ENCODE data around the gene RFX8.

DNA sequence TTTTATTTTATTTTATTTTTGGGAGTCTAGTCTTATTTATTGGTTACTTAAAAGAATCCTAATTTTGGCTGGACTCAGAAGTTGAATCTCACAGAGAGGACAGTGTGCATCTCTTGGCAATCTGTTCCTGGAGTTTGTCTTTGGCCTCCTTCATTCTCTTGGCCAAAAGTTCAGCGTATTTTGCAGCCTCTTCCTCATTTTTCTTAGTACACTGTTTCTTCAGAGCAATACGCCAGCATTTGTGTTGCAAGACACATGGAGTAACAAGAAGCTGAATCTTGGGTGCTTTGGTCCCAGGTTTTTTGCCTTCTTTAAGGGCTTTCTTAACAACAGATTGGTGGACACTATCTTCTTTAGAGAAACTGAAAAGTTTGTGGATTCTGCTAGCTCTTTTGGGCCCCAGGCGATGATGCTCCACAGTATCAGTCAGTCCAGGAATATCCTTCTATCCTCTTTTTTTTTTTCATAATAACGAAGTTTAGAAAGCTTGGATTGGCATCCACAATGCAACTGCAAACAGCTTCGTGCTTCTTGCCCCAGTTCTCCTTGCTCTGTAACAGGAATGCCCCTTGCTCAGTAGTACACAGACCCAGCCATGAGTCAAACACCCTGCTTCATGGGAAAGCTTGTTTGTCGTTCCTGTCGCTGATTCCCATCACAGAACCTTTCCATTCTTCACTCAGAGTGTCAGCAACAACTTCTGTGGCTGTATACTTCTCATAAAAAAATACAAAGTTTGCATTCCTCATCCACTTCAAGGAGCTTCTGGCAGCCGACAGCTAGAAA is 34.8 kb upstream of the RFX8 start:
- TF ChIP-seq, protein P1, sequence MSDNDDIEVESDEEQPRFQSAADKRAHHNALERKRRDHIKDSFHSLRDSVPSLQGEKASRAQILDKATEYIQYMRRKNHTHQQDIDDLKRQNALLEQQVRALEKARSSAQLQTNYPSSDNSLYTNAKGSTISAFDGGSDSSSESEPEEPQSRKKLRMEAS (IDR thresholded peaks at IDR 0.05; ENCODE audit: insufficient read depth, insufficient read length), result no peak
- TF ChIP-seq, protein P2, sequence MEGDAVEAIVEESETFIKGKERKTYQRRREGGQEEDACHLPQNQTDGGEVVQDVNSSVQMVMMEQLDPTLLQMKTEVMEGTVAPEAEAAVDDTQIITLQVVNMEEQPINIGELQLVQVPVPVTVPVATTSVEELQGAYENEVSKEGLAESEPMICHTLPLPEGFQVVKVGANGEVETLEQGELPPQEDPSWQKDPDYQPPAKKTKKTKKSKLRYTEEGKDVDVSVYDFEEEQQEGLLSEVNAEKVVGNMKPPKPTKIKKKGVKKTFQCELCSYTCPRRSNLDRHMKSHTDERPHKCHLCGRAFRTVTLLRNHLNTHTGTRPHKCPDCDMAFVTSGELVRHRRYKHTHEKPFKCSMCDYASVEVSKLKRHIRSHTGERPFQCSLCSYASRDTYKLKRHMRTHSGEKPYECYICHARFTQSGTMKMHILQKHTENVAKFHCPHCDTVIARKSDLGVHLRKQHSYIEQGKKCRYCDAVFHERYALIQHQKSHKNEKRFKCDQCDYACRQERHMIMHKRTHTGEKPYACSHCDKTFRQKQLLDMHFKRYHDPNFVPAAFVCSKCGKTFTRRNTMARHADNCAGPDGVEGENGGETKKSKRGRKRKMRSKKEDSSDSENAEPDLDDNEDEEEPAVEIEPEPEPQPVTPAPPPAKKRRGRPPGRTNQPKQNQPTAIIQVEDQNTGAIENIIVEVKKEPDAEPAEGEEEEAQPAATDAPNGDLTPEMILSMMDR (IDR thresholded peaks at IDR 0.05; ENCODE audit: extremely low read depth in 1 of 2, insufficient read depth in 1 of 2, low read depth in 1 of 2, low read length in 2 of 2), result no peak
- TF ChIP-seq POLR2A (IDR thresholded peaks at IDR 0.05; ENCODE audit: low read depth, low read length), result no peak
- no peak for TF ChIP-seq EZH2 (IDR thresholded peaks at IDR 0.05; ENCODE audit: borderline replicate concordance, low read depth, low read length, severe bottlenecking)
- TF ChIP-seq POLR2AphosphoS5 (IDR thresholded peaks at IDR 0.05; ENCODE audit: insufficient read depth, low read depth, low read length), result no peak
- no peak for TF ChIP-seq JUN (IDR thresholded peaks at IDR 0.05; ENCODE audit: borderline replicate concordance, insufficient read depth, insufficient read length, low read depth)
- no peak for TF ChIP-seq MYC (IDR thresholded peaks at IDR 0.05; ENCODE audit: low read depth, low read length)
- no peak for TF ChIP-seq GATA2 (IDR thresholded peaks at IDR 0.05; ENCODE audit: insufficient read depth, insufficient read length, low read depth, low read length)

All from endothelial cell of umbilical vein (primary cell).